A549 (cell line): ENCODE data around the gene ZNF79. TPM values are rescaled to one million over a fixed set of nuclear protein-coding genes. Genes with fewer than 3 reads are reported as not detected.

Source experiments
- ATAC-seq, 2 experiments: fragments of 200-7000 bp in 1 of 2; fragments of >200 bp in 1 of 2; cut with Nextera tagmentation in 1 of 2; cut with Tn5 transposase in 1 of 2; 3 replicates each; pipeline versions ENCODE4 v1.8.0 to v1.9.1; 2018 to 2020; ENCODE audit warnings: mild to moderate bottlenecking in 1 of 2, moderate library complexity in 1 of 2
- CTCF ChIA-PET: fragments of 300-600 bp; sonication (Branson Sonifier 250); formaldehyde crosslinking; extraction: SDS; loops from one replicate; lab custom pipeline; 2021; ENCODE audit warnings: antibody characterized with exemption, inconsistent platforms; lab: Yijun Ruan, JAX
- POLR2A ChIA-PET: fragments of 350-600 bp; formaldehyde crosslinking; extraction: SDS; loops from one replicate; lab custom pipeline; 2021; ENCODE audit warnings: antibody characterized with exemption, inconsistent platforms; lab: Yijun Ruan, JAX
- DNase-seq, 2 experiments: peaks; one replicate each; pipeline versions ENCODE4 v3.0.0 to v3.0.0-alpha.2; 2011 to 2016; ENCODE audit warnings: low read depth in 1 of 2, low spot score in 1 of 2
- FAIRE-seq: peaks from 2 replicates; lab custom pipeline; 2011; peaks lifted over from hg19 to GRCh38; lab: Jason Lieb, UNC
- H3K27ac ChIP-seq, 2 experiments: fragments of >200 bp; sonication (Bioruptor Twin); formaldehyde crosslinking; 3 replicates each; pipeline ENCODE4 v1.5.1; 2016 to 2017
- H3K4me1 ChIP-seq: fragments of >200 bp; sonication (Bioruptor Twin); formaldehyde crosslinking; 3 replicates; pipeline ENCODE4 v1.6.1; 2016
- H3K4me2 ChIP-seq: fragments of >200 bp; sonication (Bioruptor Twin); formaldehyde crosslinking; 3 replicates; pipeline ENCODE4 v1.6.1; 2016
- H3K4me3 ChIP-seq: fragments of >200 bp; sonication (Bioruptor Twin); formaldehyde crosslinking; 3 replicates; pipeline ENCODE4 v1.5.1; 2016
- H3K9me3 ChIP-seq: fragments of >200 bp; sonication (Bioruptor Twin); formaldehyde crosslinking; 3 replicates; pipeline ENCODE4 v1.6.1; 2016
- BHLHE40 ChIP-seq: IDR thresholded peaks from 2 replicates; pipeline ENCODE4 v1.6.1; 2012; ENCODE audit warnings: low read depth, low read length, inconsistent platforms
- CBX2 ChIP-seq: fragments of 200-600 bp; sonication (generic); IDR thresholded peaks from 2 replicates; pipeline ENCODE4 v1.6.1; 2016; ENCODE audit warnings: low read depth, mild to moderate bottlenecking, borderline replicate concordance
- CBX8 ChIP-seq: fragments of 200-600 bp; sonication (generic); IDR thresholded peaks from 2 replicates; pipeline ENCODE4 v1.6.1; 2016
- CEBPB ChIP-seq, 2 experiments: fragments of >200 bp in 1 of 2; sonication (Bioruptor Twin) in 1 of 2; formaldehyde crosslinking in 1 of 2; IDR thresholded peaks; 2 replicates each; pipeline ENCODE4 v1.6.1; 2012 to 2016
- CHD4 ChIP-seq: fragments of 200-600 bp; sonication (generic); IDR thresholded peaks from 2 replicates; pipeline ENCODE4 v1.6.1; 2016; ENCODE audit warnings: antibody characterized with exemption, mild to moderate bottlenecking, borderline replicate concordance
- EHMT2 ChIP-seq: fragments of 200-600 bp; sonication (generic); IDR thresholded peaks from 2 replicates; pipeline ENCODE4 v1.6.1; 2016; ENCODE audit warnings: antibody characterized with exemption, low read depth, mild to moderate bottlenecking, moderate library complexity
- FOSB ChIP-seq: fragments of 250-450 bp; sonication (Bioruptor Pico); IDR thresholded peaks from 2 replicates; pipeline ENCODE4 v1.5.0; 2020; ENCODE audit warnings: mild to moderate bottlenecking, moderate library complexity
- GATA3 ChIP-seq: IDR thresholded peaks from 2 replicates; pipeline ENCODE4 v1.6.1; 2012; ENCODE audit warnings: borderline replicate concordance
- HOXA7 ChIP-seq: fragments of 250-450 bp; sonication (Bioruptor Pico); IDR thresholded peaks from 2 replicates; pipeline ENCODE4 v1.5.0; 2020; ENCODE audit warnings: mild to moderate bottlenecking, moderate library complexity
- JUN ChIP-seq, 2 experiments: fragments of >200 bp; sonication (Bioruptor Twin); formaldehyde crosslinking; IDR thresholded peaks; 2 replicates in 1 of 2; 3 replicates in 1 of 2; pipeline ENCODE4 v1.6.1; 2016 to 2017
- JUNB ChIP-seq: fragments of >200 bp; sonication (Bioruptor Twin); formaldehyde crosslinking; IDR thresholded peaks from 2 replicates; pipeline ENCODE4 v1.6.1; 2016
- KDM5A ChIP-seq: fragments of 200-600 bp; sonication (generic); IDR thresholded peaks from 2 replicates; pipeline ENCODE4 v1.6.1; 2016; ENCODE audit warnings: antibody characterized with exemption, mild to moderate bottlenecking
- MAX ChIP-seq: IDR thresholded peaks from 2 replicates; pipeline ENCODE4 v1.6.1; 2012
- PBX3 ChIP-seq: IDR thresholded peaks from 2 replicates; pipeline ENCODE4 v1.6.1; 2012
- POLR2A ChIP-seq: IDR thresholded peaks from 2 replicates; pipeline ENCODE4 v1.6.1; 2012; ENCODE audit warnings: mild to moderate bottlenecking, low read length
- POLR2AphosphoS2 ChIP-seq: conservative IDR thresholded peaks from 2 replicates; pipeline ENCODE4 v1.6.1; 2012; ENCODE audit warnings: low read length, improper control_type of control experiment, inconsistent platforms
- RAD21 ChIP-seq, 2 experiments: fragments of >200 bp in 1 of 2; sonication (Bioruptor Twin) in 1 of 2; formaldehyde crosslinking in 1 of 2; IDR thresholded peaks in 1 of 2; conservative IDR thresholded peaks in 1 of 2; 2 replicates in 1 of 2; 3 replicates in 1 of 2; pipeline ENCODE4 v1.6.1; 2012 to 2018; ENCODE audit warnings: inconsistent platforms in 1 of 2
- RARB ChIP-seq: fragments of 250-450 bp; sonication (Bioruptor Pico); IDR thresholded peaks from 2 replicates; pipeline ENCODE4 v1.8.0; 2021; ENCODE audit warnings: mild to moderate bottlenecking, moderate library complexity
- REST ChIP-seq: fragments of 200-600 bp; sonication (generic); IDR thresholded peaks from 2 replicates; pipeline ENCODE4 v1.6.1; 2016; ENCODE audit warnings: antibody characterized with exemption, mild to moderate bottlenecking, moderate library complexity
- RNF2 ChIP-seq: fragments of 200-600 bp; sonication (generic); IDR thresholded peaks from 2 replicates; pipeline ENCODE4 v1.6.1; 2016; ENCODE audit warnings: low read depth, mild to moderate bottlenecking, antibody characterized with exemption, moderate library complexity, borderline replicate concordance
- SMC3 ChIP-seq: fragments of >200 bp; sonication (Bioruptor Twin); formaldehyde crosslinking; IDR thresholded peaks from 3 replicates; pipeline ENCODE4 v1.6.1; 2018; ENCODE audit warnings: inconsistent platforms
- TFCP2L1 ChIP-seq: fragments of 250-450 bp; sonication (Bioruptor Pico); IDR thresholded peaks from 2 replicates; pipeline ENCODE4 v1.5.0; 2021; ENCODE audit warnings: mild to moderate bottlenecking
- TP53 ChIP-seq: fragments of 250-450 bp; sonication (Bioruptor Pico); IDR thresholded peaks from 2 replicates; pipeline ENCODE4 v1.5.0; 2021; ENCODE audit warnings: mild to moderate bottlenecking, moderate library complexity
- ZC3H11A ChIP-seq: fragments of 450-650 bp; IDR thresholded peaks from 2 replicates; pipeline ENCODE4 v1.6.1; 2014; ENCODE audit warnings: antibody characterized with exemption, mild to moderate bottlenecking
- ZFP36 ChIP-seq: fragments of 450-650 bp; IDR thresholded peaks from 2 replicates; pipeline ENCODE4 v1.6.1; 2014; ENCODE audit warnings: borderline replicate concordance; ENCODE audit not compliant: partially characterized antibody
- ZNF302 ChIP-seq: fragments of 250-450 bp; sonication (Bioruptor Pico); IDR thresholded peaks from 2 replicates; pipeline ENCODE4 v1.9.0; 2021; ENCODE audit warnings: inconsistent platforms, mild to moderate bottlenecking, moderate library complexity
- WGBS: methylation state at CpG from one replicate; pipeline ENCODE4 v1.1.6; 2017; ENCODE audit errors: missing lambda C conversion rate; 5-methylcytosine and 5-hydroxymethylcytosine counted together
- polyA plus RNA-seq, 4 experiments: library from polyadenylated mRNA; depleted of rRNA in 3 of 4; stranded (reverse); fragments of >200 nt; fragmentation: RNase III in 1 of 4; extraction: RNeasy Plus Mini Kit Qiagen cat#74134 plus additional on column Dnase treatment in 1 of 4; gene quantifications; 2 replicates in 3 of 4; 3 replicates in 1 of 4; pipeline ENCODE4 v1.2.3, GENCODE V29; 2011 to 2017
- TF ChIP-seq, protein P1 (sequence below): fragments of 150-350 bp; IDR thresholded peaks from 2 replicates; pipeline ENCODE4 v1.6.1; 2014; ENCODE audit warnings: low read depth, mild to moderate bottlenecking, low read length
- TF ChIP-seq, protein P2 (sequence below): fragments of >200 bp; sonication (Bioruptor Twin); formaldehyde crosslinking; IDR thresholded peaks from 3 replicates; pipeline ENCODE4 v1.6.1; 2016

Gene ZNF79
- polyA plus RNA-seq, 2 of the 4 experiments (the other 2 are of a cell fraction), result 4.9 to 5.7 TPM

- TF ChIP-seq MAX, result peak; percentile 56; the same call in 1 of the 2 replicates
Measured at GRCh38 chr9:127444921-127445850, 21.0 kb downstream of the ZNF79 start (continued).

DNA sequence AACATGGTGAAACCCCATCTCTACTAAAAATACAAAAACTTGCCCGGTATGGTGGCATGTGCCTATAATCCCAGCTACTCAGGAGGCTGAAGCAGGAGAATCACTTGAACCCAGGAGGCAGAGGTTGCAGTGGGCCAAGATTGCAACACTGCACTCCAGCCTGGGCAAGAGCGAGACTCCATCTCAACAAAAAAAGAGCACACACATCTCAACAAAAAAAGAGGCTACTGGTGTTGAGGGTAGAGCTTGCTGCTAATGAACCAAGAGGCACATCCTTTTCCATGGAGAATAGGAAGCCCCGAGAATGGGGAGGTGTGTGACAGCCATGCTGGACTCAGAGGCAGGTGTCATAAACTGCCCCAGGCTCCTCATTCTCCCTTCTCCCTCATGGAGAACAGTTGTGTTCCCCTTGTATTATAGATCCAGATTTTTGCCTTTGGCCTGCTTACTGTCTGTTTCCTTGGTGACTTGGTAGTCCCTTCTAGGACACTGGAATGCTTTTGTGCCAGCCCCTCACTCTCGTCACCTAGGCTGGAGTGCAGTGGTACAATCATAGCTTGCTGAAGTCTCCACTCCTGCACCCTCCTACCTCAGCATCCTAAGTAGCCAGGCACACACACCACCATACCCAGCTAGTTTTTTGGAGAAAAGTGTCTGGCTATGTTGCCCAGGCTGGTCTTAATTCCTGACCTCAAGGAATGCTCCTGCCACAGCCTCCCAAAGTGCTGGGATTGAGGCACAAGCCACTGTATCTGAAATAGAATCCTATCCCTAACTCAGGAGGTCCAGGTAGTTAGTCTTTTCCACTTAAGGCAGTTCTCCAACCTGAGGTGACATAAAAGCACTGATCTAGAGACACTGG is 21.9 kb downstream of the ZNF79 start:
- Histone ChIP-seq H3K4me3 (no peak overlapping the region), H3K27ac (no peak overlapping the region), H3K4me2 (no peak overlapping the region), H3K9me3 (peaks cover 67% of the 10 kb centered on the region)
- CTCF ChIA-PET, result interaction anchor here (1.5 kb wide), 1 partner anchor 11 kb away, joined by 3 read pairs; no protein-coding TSS in a partner anchor
- ATAC-seq, result peak in 1 of 2 experiments; percentile 1; a peak in 1 of 6 replicates
- 79% methylated on average over 4 of the region's 4 CpGs for WGBS
- peak in 1 of 2 experiments; percentile 48 for DNase-seq
- TF ChIP-seq, protein P1, sequence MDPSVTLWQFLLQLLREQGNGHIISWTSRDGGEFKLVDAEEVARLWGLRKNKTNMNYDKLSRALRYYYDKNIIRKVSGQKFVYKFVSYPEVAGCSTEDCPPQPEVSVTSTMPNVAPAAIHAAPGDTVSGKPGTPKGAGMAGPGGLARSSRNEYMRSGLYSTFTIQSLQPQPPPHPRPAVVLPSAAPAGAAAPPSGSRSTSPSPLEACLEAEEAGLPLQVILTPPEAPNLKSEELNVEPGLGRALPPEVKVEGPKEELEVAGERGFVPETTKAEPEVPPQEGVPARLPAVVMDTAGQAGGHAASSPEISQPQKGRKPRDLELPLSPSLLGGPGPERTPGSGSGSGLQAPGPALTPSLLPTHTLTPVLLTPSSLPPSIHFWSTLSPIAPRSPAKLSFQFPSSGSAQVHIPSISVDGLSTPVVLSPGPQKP, result no peak
- no peak for TF ChIP-seq BHLHE40
- no peak for TF ChIP-seq RAD21 (conservative IDR thresholded peaks at IDR 0.05 in 1 of 2, IDR thresholded peaks at IDR 0.05 in 1 of 2)
- peak; percentile 12; the same call in 1 of the 2 replicates for TF ChIP-seq TP53 (CRISPR knock-in tag)
- no peak for TF ChIP-seq RNF2
- TF ChIP-seq ZNF302 (CRISPR knock-in tag), result no peak
- TF ChIP-seq CBX8, result no peak
- TF ChIP-seq PBX3, result peak; percentile 51
- peak; percentile 46 to 71; a peak in 4 of 5 replicates for TF ChIP-seq JUN (IDR thresholded peaks at IDR 0.05)
- TF ChIP-seq REST, result no peak
- no peak for TF ChIP-seq KDM5A
- TF ChIP-seq CEBPB (IDR thresholded peaks at IDR 0.05), result peak; percentile 30 to 33; a peak in 1 of 4 replicates
- TF ChIP-seq RARB (CRISPR knock-in tag), result no peak
- TF ChIP-seq ZFP36, result no peak
- peak; percentile 97 for TF ChIP-seq POLR2AphosphoS2
- TF ChIP-seq GATA3, result peak; percentile 1; the same call in 1 of the 2 replicates
- peak; percentile 14; the same call in 1 of the 2 replicates for TF ChIP-seq TFCP2L1 (CRISPR knock-in tag)
- TF ChIP-seq CHD4, result no peak
- no peak for TF ChIP-seq SMC3
- no peak for TF ChIP-seq EHMT2
- peak; percentile 44 for TF ChIP-seq HOXA7 (CRISPR knock-in tag)
- no peak for TF ChIP-seq CBX2
- no peak for TF ChIP-seq JUNB
- TF ChIP-seq POLR2A, result peak; percentile 19
- no peak for TF ChIP-seq MAX
- peak; percentile 74 for TF ChIP-seq FOSB
- TF ChIP-seq ZC3H11A, result no peak
- TF ChIP-seq, protein P2, sequence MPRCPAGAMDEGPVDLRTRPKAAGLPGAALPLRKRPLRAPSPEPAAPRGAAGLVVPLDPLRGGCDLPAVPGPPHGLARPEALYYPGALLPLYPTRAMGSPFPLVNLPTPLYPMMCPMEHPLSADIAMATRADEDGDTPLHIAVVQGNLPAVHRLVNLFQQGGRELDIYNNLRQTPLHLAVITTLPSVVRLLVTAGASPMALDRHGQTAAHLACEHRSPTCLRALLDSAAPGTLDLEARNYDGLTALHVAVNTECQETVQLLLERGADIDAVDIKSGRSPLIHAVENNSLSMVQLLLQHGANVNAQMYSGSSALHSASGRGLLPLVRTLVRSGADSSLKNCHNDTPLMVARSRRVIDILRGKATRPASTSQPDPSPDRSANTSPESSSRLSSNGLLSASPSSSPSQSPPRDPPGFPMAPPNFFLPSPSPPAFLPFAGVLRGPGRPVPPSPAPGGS, result peak; percentile 65; the same call in 2 of the 3 replicates
- TF ChIP-seq, all 56 proteins: peak for 11
- no peak for FAIRE-seq
- POLR2A ChIA-PET, result no interaction called here
- H3K4me1 ChIP-seq, result peaks cover 7% of the 10 kb centered on the region; the same call in 2 of the 3 replicates
